Adipocyte (in vitro differentiated cells): ENCODE results near the gene STK39.

ENCODE experiments used
- DNase-seq: peaks from one replicate; pipeline ENCODE4 v3.0.0-alpha.2; 2015; ENCODE audit warnings: low read depth
- H3K27me3 ChIP-seq: replicated peaks from 2 replicates; pipeline ENCODE4 v1.7.0; 2013; ENCODE audit warnings: mild to moderate bottlenecking, low read length, moderate library complexity; ENCODE audit not compliant: control insufficient read depth, insufficient read depth
- H3K36me3 ChIP-seq: 2 replicates; pipeline ENCODE4 v1.7.0; 2013; ENCODE audit warnings: low read length, mild to moderate bottlenecking, moderate library complexity; ENCODE audit not compliant: control insufficient read depth, insufficient read depth, severe bottlenecking
- H3K4me1 ChIP-seq: 2 replicates; pipeline ENCODE4 v1.7.0; 2013; ENCODE audit warnings: mild to moderate bottlenecking, low read length, moderate library complexity; ENCODE audit not compliant: control insufficient read depth, insufficient read depth
- H3K4me3 ChIP-seq: 2 replicates; pipeline ENCODE4 v1.7.0; 2013; ENCODE audit warnings: mild to moderate bottlenecking, low read length, moderate library complexity
- H3K9ac ChIP-seq: 2 replicates; pipeline ENCODE4 v1.7.0; 2013; ENCODE audit warnings: mild to moderate bottlenecking, low read length, moderate library complexity
- H3K9me3 ChIP-seq: 2 replicates; pipeline ENCODE4 v1.7.0; 2013; ENCODE audit warnings: mild to moderate bottlenecking, low read length, moderate library complexity; ENCODE audit not compliant: control insufficient read depth

Gene STK39

DNA sequence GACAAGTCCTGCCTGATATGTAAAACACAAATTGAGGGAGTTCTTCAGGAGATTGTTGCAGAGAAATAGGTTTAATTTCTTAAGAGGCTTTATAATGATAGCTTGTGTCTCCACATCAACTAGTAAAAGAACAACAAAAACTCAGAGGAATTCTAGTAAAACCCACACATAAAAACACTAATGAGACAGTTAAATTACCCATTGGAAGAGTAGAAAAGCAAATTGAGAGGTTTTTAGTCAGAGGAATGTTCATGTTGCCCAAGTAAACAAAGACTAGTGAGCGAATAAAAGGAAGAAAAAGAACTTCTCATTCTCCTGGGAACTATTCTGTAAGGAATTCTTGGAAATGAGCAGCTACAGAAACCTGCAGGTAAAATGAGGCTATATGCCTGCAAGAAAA is 330.6 kb downstream of the STK39 start:
- Histone ChIP-seq H3K27me3 (no peaks in the 10 kb centered on the region), H3K36me3 (no peaks in the 10 kb centered on the region), H3K4me3 (no peak overlapping the region), H3K4me1 (no peaks in the 10 kb centered on the region), H3K9ac (no peak overlapping the region), H3K9me3 (no peaks in the 10 kb centered on the region)
- DNase-seq = no peak

DNA sequence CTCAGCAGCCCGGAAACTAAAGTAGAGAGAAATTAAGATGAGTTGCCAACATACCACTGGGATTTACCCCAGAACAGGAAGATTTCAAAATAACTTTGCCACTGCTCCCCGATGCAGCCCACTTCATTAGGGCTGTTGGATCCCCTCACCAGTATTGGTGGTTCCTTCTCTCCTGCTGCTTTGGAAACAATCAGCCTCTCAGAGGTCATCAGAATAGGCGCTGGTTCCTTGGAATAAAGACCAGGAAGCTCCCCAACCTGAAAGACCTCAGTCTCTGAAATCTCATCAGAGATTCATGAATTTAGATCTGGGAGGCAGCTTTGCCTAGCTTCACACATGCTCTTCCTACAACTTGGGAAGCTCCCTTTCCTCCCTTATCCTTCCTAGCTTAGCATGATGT is 332.4 kb downstream of the STK39 start:
- Histone ChIP-seq H3K36me3 (no peaks in the 10 kb centered on the region), H3K9ac (no peak overlapping the region), H3K27me3 (no peaks in the 10 kb centered on the region), H3K4me1 (no peaks in the 10 kb centered on the region), H3K9me3 (no peaks in the 10 kb centered on the region), H3K4me3 (no peak overlapping the region)
- DNase-seq = no peak

GRCh38 chr2:167908786-167909185 is 338.6 kb downstream of the STK39 start:
- no peak for DNase-seq
- Histone ChIP-seq H3K36me3 (no peaks in the 10 kb centered on the region), H3K4me3 (no peak overlapping the region)

GRCh38 chr2:167905668-167906067 is 341.7 kb downstream of the STK39 start:
- Histone ChIP-seq H3K27me3 (peaks cover 3% of the 10 kb centered on the region), H3K4me1 (no peaks in the 10 kb centered on the region), H3K36me3 (no peaks in the 10 kb centered on the region), H3K9ac (no peak overlapping the region), H3K9me3 (no peaks in the 10 kb centered on the region), H3K4me3 (no peak overlapping the region)
- no peak for DNase-seq

More at GRCh38 chr2:167908786-167909185, 338.6 kb downstream of the STK39 start:
- no peaks in the 10 kb centered on the region for H3K4me1 ChIP-seq
- H3K9me3 ChIP-seq = no peaks in the 10 kb centered on the region
- no peak overlapping the region for H3K9ac ChIP-seq
- peaks cover 3% of the 10 kb centered on the region for H3K27me3 ChIP-seq
